NCI-H2171 treated with DMSO at 0.1 percent for 48 hours (cell line): ENCODE data around the gene POU3F2.

ENCODE experiments used
- DNase-seq: peaks from one replicate; lab custom pipeline; 2025; lab: John Stamatoyannopoulos, UW

POU3F2 gene

GRCh38 chr6:98831057-98831958 is 3.1 kb upstream of the POU3F2 start:
- DNase-seq: no peak

- DNase-seq: no peak
Observed at GRCh38 chr6:98831959-98832283, 2.5 kb upstream of the POU3F2 start.

- no peak for DNase-seq
Observed at GRCh38 chr6:98832284-98833056, 1.9 kb upstream of the POU3F2 start.

GRCh38 chr6:98833057-98833306 is 1.4 kb upstream of the POU3F2 start:
- DNase-seq: no peak

- DNase-seq: peak; percentile 51
Observed at GRCh38 chr6:98833307-98834059, 891 bp upstream of the POU3F2 start.

- DNase-seq: no peak
Observed at GRCh38 chr6:98835149-98836024, 1.0 kb downstream of the POU3F2 start.

- DNase-seq: no peak
Observed at GRCh38 chr6:98836025-98836961, 1.9 kb downstream of the POU3F2 start.

GRCh38 chr6:98836962-98837944 is 2.9 kb downstream of the POU3F2 start:
- no peak for DNase-seq

GRCh38 chr6:98838032-98838431 is 3.7 kb downstream of the POU3F2 start:
- DNase-seq: no peak

GRCh38 chr6:98838975-98839374 is 4.6 kb downstream of the POU3F2 start:
- DNase-seq: no peak

- no peak for DNase-seq
Observed at GRCh38 chr6:98839781-98840361, 5.5 kb downstream of the POU3F2 start.

GRCh38 chr6:98840385-98840784 is 6.0 kb downstream of the POU3F2 start:
- DNase-seq: no peak

GRCh38 chr6:98840996-98841513 is 6.7 kb downstream of the POU3F2 start:
- no peak for DNase-seq

GRCh38 chr6:98841621-98842341 is 7.4 kb downstream of the POU3F2 start:
- no peak for DNase-seq

- no peak for DNase-seq
Observed at GRCh38 chr6:98842342-98843180, 8.2 kb downstream of the POU3F2 start.

- DNase-seq: no peak
Observed at GRCh38 chr6:98843271-98844243, 9.2 kb downstream of the POU3F2 start.
